Brain microvascular endothelial cell (primary cell): Measurements from ENCODE around the gene RUVBL2.
"Not testable (repeated sequence)": the region's sequence is repeated elsewhere in the genome, so short reads cannot be mapped to it uniquely, and the experiment has no call there.

Source experiments
- DNase-seq: peaks from one replicate; pipeline ENCODE4 v3.0.0-alpha.2; 2020
- H3K27ac ChIP-seq: fragments of 250-450 bp; sonication (Bioruptor Pico); 2 replicates; pipeline ENCODE4 v1.5.1; 2020; ENCODE audit warnings: mild to moderate bottlenecking, moderate library complexity
- H3K27me3 ChIP-seq: fragments of 250-450 bp; sonication (Bioruptor Pico); replicated peaks from 2 replicates; pipeline ENCODE4 v1.5.1; 2020; ENCODE audit warnings: mild to moderate bottlenecking
- H3K36me3 ChIP-seq: fragments of 250-450 bp; sonication (Bioruptor Pico); replicated peaks from 2 replicates; pipeline ENCODE4 v1.5.1; 2020; ENCODE audit warnings: mild to moderate bottlenecking
- H3K4me3 ChIP-seq: 2 replicates; pipeline ENCODE4 v1.5.1; 2011; ENCODE audit warnings: low read depth, mild to moderate bottlenecking, control low read depth, low read length, moderate library complexity
- CTCF ChIP-seq: IDR thresholded peaks from 2 replicates; pipeline ENCODE4 v1.5.1; 2011; ENCODE audit warnings: low read depth, mild to moderate bottlenecking, moderate library complexity, low read length, control low read depth, inconsistent platforms; ENCODE audit errors: missing control alignments
- in situ Hi-C: cut with HindIII; loops from 2 replicates; pipeline ENCODE4 v1.10.0; 2017; ENCODE audit warnings: low sequenced_read_pairs, low pct_ligation_motif_present

RUVBL2 gene

GRCh38 chr19:49020342-49020741 lies 26.7 kb downstream of the RUVBL2 start:
- in situ Hi-C loops: no loop called here
- Histone ChIP-seq H3K4me3 (no peak overlapping the region), H3K36me3 (peaks cover 3% of the 10 kb centered on the region), H3K27me3 (no peaks in the 10 kb centered on the region), H3K27ac (no peak overlapping the region)
- no peak for DNase-seq
- no peak for TF ChIP-seq CTCF

GRCh38 chr19:49020931-49021895 lies 27.5 kb downstream of the RUVBL2 start:
- Histone ChIP-seq H3K36me3 (no peaks in the 10 kb centered on the region), H3K4me3 (no peak overlapping the region), H3K27ac (no peak overlapping the region), H3K27me3 (no peaks in the 10 kb centered on the region)
- in situ Hi-C loops: no loop called here
- peak; percentile 18 for DNase-seq
- TF ChIP-seq CTCF: no peak

- H3K36me3 ChIP-seq: no peaks in the 10 kb centered on the region
- no peak for TF ChIP-seq CTCF
- no peak for DNase-seq
- H3K4me3 ChIP-seq: no peak overlapping the region
- no peaks in the 10 kb centered on the region for H3K27me3 ChIP-seq
- no peak overlapping the region for H3K27ac ChIP-seq
- in situ Hi-C loops: no loop called here
These were observed 28.4 kb downstream of the RUVBL2 start for GRCh38 chr19:49022116-49022515.

- not testable (repeated sequence) for H3K36me3 ChIP-seq, H3K27ac ChIP-seq
These were observed 30.5 kb downstream of the RUVBL2 start, which contains the start of gene CGB3 for GRCh38 chr19:49024233-49024632. CGB3 (minus strand) TSS chr19:49024333; CDS start chr19:49023971, 362 bp downstream.

GRCh38 chr19:49025088-49025487 lies 31.4 kb downstream of the RUVBL2 start:
- H3K4me3 ChIP-seq, DNase-seq, H3K36me3 ChIP-seq, H3K27me3 ChIP-seq, H3K27ac ChIP-seq, in situ Hi-C loops: not testable (repeated sequence)

More at GRCh38 chr19:49024233-49024632, 30.5 kb downstream of the RUVBL2 start, which contains the start of gene CGB3:
- H3K4me3 ChIP-seq, in situ Hi-C loops, H3K27me3 ChIP-seq, DNase-seq: not testable (repeated sequence)

GRCh38 chr19:49025599-49025998 lies 31.9 kb downstream of the RUVBL2 start:
- H3K27me3 ChIP-seq, in situ Hi-C loops, H3K4me3 ChIP-seq, H3K36me3 ChIP-seq, H3K27ac ChIP-seq: not testable (repeated sequence)
- peak; percentile 39 for DNase-seq

- in situ Hi-C loops, H3K27me3 ChIP-seq, H3K27ac ChIP-seq, DNase-seq, H3K36me3 ChIP-seq, H3K4me3 ChIP-seq: not testable (repeated sequence)
These were observed 35.0 kb downstream of the RUVBL2 start for GRCh38 chr19:49028686-49029085.

- DNase-seq: peak; percentile 36
- in situ Hi-C loops, H3K27me3 ChIP-seq: not testable (repeated sequence)
These were observed 36.1 kb downstream of the RUVBL2 start for GRCh38 chr19:49029749-49030148.

GRCh38 chr19:49030323-49030722 lies 36.6 kb downstream of the RUVBL2 start:
- H3K27ac ChIP-seq, H3K4me3 ChIP-seq, in situ Hi-C loops, H3K36me3 ChIP-seq, H3K27me3 ChIP-seq, DNase-seq: not testable (repeated sequence)

More at GRCh38 chr19:49029749-49030148, 36.1 kb downstream of the RUVBL2 start:
- not testable (repeated sequence) for H3K4me3 ChIP-seq, H3K27ac ChIP-seq, H3K36me3 ChIP-seq
